NCI-H128 (cell line): Measurements from ENCODE around the gene HIP1.
"Not testable (repeated sequence)": the region's sequence is repeated elsewhere in the genome, so short reads cannot be mapped to it uniquely, and the experiment has no call there.

ENCODE experiments used
- DNase-seq: peaks from one replicate; lab custom pipeline; 2025; ENCODE audit not compliant: unreplicated experiment; lab: John Stamatoyannopoulos, UW

The HIP1 gene

DNA sequence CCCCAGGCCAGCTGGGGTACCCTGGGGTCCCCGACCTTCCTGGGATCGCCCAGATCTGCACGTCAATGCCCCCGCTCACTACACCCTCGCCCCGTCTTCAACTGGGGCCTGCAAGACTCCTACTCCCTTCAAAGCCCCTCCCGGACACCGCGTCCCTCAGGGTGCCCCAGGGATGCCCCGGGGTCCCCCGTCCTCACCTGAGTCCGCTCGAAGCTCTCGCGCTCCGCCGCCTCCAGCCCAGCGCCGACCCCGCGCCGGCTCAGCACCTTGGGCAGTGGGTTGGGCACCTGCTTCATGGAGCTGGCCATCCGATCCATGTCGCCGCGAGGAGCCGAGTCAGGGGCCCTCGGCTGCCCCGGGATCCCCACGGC is at the start of gene HIP1:
Gene HIP1 (minus strand): TSS at position 338 of the 371 bp plus-strand sequence. CDS start 21 bp downstream, at position 317.
- no peak for DNase-seq

GRCh38 chr7:75788154-75788847 is 49.6 kb upstream of the HIP1 start:
- DNase-seq = not testable (repeated sequence)

GRCh38 chr7:75783058-75783457 is 44.3 kb upstream of the HIP1 start:
- DNase-seq = not testable (repeated sequence)

DNA sequence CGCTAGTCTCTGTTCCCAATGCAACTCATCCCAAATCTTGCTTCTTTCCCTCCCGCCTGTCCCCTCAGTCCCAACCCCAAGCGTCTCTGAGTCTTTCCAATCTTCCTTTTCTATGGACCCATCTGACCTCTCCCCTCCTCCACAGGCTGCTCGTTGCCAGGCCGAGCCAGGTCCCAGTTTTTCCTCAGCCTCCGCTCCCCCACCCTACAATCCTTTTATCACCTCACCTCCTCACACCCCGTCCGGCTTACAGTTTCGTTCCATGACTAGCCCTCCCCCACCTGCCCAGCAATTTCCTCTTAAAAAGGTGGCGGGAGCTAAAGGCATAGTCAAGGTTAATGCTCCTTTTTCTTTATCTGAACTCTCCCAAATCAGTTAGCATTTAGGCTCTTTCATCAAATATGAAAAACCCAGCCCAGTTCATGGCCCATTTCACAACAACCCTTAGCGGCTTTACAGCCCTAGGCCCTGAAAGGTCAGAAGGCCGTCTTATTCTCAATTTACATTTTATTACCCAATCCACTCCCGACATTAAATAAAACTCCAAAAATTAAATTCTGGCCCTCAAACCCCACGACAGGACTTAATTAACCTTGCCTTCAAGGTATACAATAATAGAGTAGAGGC is 42.0 kb upstream of the HIP1 start:
- DNase-seq = not testable (repeated sequence)

DNA sequence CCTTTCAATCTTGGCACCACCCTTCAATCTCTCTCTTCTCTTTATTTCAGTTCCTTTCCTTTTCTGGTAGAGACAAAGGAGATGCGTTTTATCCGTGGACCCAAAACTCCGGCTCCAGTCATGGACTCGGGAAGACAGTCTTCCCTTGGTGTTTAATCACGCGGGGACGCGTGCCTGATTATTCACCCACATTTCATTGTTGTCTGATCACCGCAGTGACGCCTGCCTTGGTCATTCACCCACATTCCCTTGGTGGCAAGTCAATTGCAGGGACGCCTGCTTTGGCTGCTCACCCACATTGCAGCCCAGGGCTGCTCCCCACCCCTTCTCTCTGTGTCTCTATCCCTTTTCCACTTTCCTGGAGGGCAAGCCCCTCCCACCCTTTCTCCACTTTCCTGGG is 40.8 kb upstream of the HIP1 start:
- not testable (repeated sequence) for DNase-seq

DNA sequence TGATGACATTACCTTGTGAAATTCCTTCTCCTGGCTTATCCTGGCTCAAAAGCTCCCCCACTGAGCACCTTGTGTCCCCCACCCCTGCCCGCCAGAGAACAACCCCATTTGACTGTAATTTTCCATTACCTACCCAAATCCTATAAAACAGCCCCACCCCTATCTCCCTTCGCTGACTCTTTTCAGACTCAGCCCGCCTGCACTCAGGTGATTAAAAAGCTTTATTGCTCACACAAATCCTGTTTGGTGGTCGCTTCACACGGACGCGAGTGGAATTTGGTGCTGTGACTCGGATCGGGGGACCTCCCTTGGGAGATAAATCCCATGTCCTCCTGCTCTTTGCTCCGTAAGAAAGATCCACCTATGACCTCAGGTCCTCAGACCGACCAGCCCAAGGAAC is 40.3 kb upstream of the HIP1 start:
- not testable (repeated sequence) for DNase-seq

DNA sequence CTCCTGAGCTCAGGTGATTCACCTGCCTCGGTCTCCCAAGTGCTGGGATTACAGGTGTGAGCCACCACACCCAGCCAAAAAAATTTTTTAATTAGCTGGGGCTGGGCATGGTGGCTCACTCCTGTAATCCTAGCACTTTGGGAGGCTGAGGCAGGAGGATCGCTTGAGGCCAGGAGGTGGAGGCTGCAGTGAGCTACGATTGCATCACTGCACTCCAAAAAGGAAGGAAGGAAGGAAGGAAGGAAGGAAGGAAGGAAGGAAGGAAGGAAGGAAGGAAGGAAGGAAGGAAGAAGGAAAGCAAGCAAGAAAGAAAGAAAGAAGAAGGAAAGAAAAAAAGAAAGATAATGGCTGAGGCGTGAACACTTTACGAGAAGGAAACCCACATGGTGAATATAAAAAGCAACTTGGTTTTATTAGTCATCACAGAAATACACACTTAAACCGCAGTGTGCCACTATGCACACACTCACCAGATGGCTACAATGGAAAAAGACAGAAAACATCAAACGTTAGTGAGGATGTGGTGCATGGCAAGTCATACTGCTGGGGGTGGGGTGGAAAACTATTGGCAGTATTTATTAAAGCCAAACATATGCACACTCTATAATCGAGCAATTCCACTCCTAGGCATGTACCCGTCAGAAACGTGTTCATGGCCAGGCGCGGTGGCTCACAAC is 37.7 kb upstream of the HIP1 start:
- DNase-seq = no peak

DNA sequence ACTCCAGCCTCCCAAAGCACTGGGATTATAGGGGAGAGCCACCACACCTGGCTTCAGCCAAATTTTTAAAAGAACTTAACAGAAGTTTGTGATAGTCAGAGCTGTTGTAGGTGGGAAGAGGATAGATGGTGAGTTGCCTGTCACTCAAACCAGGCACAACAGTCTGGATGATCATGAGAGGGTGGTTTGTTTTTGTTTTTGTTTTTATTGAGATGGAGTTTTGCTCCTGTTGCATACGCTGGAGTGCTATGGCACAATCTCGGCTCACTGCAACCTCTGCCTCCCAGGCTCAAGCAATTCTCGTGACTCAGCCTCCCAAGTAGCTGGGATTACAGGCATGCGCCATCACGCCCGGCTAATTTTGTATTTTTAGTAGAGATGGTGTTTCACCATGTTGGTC is 35.2 kb upstream of the HIP1 start:
- not testable (repeated sequence) for DNase-seq

GRCh38 chr7:75772081-75773077 is 33.6 kb upstream of the HIP1 start, which contains the start of gene CCL26:
Gene CCL26 (minus strand): TSS chr7:75772211. CDS start chr7:75772176, 35 bp downstream.
- no peak for DNase-seq

- DNase-seq = no peak
Observed at GRCh38 chr7:75771224-75771623, 32.5 kb upstream of the HIP1 start.

- no peak for DNase-seq
Observed at GRCh38 chr7:75762350-75762917, 23.7 kb upstream of the HIP1 start.

DNA sequence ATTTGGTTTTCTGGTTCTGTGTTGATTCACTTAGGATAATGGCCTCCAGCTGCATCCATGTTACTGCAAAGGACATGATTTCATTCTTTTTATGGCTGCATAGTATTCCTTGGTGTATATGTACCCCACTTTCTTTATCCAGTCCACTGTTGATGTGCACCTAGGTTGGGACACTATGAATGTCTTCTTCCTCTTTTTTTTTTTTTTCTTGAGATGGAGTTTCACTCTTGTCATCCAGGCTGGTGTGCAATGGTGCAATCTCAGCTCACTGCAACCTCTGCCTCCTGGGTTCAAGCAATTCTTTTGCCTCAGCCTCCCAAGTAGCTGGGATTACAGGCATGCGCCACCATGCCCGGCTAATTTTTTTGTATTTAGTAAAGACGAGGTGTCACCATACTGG is 23.1 kb upstream of the HIP1 start:
- not testable (repeated sequence) for DNase-seq

DNA sequence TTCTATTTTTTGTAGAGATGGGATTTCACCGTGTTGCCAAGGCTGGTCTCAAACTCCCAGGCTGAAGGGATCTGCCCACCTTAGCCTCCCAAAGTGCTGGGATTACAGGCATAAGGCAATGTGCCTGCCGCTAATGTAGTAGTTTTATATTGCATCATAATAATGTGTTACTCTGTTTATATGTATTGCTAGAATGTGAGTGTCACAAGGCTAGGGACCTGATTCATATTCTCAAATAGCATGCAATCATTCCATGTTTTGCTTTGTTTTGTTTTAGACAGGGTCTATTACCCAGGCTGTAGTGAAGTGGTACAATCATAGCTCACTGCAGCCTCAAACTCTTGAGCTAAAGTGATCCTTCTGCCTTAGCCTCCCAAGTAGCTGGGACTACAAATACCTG is 19.8 kb upstream of the HIP1 start:
- no peak for DNase-seq

DNA sequence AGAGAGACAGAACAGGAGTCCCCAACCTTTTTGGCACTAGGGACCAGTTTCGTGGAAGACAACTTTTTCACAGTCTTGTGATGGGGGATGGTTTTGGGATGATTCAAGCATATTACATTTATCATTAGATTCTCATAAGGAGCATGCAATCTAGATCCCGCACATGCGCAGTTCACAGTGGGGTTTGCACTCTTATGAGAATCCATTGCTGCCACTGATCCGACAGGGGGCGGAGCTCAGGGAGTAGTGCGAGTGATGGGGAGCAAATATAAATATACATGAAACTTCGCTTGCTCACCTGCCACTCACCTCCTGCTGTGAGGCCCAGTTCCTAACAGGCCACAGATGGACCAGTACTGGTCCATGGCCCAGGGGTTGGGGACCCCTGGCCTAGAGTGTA is 19.1 kb upstream of the HIP1 start:
- DNase-seq = no peak

- DNase-seq = no peak
Observed at GRCh38 chr7:75756991-75757676, 18.4 kb upstream of the HIP1 start.

DNA sequence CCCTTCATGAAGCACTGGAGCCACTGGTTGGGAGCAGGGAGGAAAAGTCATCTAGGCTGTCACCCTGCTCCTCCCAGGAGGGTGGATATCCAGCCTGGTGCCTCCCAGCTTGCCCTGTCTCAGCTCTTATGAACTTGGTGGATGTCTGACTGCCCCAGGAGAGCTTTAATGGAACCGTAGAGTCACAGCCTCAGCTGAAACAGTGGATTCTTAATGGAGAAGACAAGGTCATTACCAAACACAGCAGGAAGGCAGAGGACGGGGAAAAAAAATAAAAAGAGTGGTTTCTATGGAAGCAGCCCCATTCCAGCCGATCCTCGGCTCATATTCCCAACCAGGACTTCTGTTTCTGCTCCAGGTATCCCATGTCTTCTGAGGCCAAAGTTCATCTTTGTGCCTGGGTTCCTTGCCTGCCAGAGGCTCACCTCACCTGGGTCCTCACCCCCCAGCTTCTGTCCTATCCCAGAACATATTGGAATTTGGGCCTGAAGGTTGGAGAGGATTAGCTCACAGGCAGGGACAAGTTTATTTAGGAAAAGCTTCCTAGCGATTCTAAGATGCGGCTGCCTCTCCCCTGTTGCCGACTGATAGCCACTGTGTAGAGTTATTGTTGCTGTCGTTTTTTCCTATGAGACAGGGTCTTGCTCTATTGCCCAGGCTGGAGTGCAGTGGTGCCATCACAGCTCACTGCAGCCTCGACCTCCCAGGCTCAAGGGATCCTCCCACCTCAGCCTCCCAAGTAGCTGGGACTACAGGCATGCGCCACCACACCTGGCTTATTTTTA is 17.7 kb upstream of the HIP1 start:
- no peak for DNase-seq

- no peak for DNase-seq
Observed at GRCh38 chr7:75743455-75743859, 4.7 kb upstream of the HIP1 start.

GRCh38 chr7:75740846-75741497 is 2.2 kb upstream of the HIP1 start:
- DNase-seq = no peak
